T-helper 2 cell (primary cell): ENCODE results near the gene SPATA24.
A peak's percentile ranks its signal among the peaks of the same experiment; 100 is the strongest.
"Not testable (repeated sequence)": the region's sequence is repeated elsewhere in the genome, so short reads cannot be mapped to it uniquely, and the experiment has no call there.

ENCODE experiments used
- DNase-seq, 5 experiments: peaks; one replicate each; pipeline versions ENCODE4 v3.0.0 to v3.0.0-alpha.2; 2012 to 2022

SPATA24 gene

DNA sequence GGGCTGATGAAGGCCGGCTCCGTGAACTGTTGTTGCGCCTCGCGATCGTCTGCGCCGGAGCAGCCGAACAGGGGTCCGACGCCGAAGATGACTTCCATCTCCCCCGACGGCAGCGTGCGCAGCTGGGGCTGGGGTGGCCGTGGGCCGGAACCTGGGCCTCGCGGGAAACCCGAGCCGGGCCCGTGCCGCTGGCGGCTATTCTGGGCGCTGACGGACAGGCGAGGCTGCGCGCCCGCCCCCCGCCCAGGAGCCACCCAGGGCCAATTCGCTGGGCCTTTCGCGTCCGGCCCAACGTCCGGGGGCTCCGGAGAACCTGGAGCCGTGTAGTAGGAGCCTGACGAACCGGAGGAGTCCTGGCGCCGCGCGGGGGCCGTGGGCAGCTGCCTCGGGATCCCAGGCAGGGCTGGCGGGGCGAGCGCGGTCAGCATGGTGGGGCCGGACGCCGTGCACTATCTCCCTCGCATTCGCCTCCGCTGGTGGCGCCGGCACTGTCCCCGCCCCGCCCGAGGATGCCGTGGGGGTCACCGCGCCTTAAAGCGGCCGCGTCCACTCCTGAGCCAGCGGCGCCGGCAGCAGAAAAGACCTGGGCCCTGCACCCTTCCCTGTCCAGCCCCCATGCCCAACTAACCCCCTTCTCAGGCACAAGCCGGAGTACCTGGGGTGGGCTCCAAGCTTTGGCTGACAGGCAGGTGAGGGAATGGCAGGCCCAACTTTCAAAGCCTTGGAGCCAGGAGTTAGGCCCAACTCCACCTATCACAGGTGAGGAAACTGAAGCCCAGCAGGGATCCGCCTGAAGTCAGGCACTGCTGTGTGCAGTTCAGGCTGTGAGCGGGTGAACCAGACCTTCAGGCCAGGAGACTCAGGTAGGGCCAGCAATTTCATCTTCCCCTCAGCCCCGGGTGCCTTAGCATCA, 9.0 kb downstream of the SPATA24 start, which contains the start of gene PROB1:
PROB1 (minus strand) TSS at position 451 of the 913 bp plus-strand sequence; CDS start at position 428, 23 bp downstream.
- no peak for DNase-seq

DNA sequence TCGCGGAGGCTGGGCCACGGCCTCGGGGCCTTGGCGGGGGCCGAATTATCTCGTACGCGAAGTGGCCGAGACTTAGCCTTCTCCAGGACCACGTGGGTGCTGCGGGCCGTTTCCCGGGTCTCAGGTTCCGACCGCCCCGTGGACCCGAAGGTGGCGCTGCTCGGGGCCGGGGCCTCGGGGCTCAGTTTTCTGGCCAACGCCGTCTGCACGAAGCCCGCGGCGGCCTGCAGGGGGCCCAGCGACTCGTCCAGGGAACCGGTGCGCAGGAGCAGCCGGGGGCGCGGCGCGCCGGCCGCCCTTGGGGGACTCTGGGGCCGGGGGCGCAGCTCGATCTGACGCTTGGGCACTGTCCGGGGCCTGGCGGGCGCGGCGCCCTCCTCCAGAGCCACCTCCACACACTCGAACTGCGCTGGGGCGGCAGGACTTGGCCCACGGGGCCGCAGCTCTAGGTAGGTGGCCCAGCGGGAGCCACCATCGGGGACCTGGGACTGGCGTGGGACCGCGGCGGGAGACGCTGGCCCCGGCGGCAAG, 9.7 kb downstream of the SPATA24 start:
- peak in 3 of 5 experiments; percentile 39 to 75 (median 42) for DNase-seq

DNA sequence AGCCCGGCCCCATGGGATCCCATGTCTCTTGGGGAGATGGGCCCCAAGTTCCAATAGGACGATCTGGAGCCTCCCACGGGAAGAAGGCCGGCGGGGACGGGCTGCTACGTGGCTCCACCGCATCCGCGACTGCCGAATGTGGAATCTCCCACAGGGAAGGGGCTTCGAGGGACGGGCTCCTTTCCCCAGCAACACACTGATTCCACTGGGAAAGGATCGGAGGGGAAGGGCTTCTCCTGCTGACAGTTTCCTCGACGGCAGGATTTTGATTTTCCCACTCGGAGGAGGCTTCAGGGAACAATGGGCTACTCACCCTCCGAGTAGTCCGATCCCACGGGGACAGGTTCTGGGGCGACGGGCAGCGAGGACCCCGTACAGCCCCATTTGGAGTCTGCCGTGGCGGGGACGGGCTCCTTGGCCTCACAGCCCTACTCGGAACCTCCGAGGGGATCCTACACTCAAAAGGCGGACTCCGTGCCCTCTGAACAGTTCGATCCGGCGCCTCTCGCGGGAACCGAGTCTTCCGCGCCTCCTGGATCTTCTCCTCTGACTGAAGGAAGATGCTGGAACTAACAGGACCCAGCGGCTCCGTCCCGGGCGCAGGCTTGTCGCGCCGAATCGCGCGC, 10.3 kb downstream of the SPATA24 start:
- no peak for DNase-seq

DNA sequence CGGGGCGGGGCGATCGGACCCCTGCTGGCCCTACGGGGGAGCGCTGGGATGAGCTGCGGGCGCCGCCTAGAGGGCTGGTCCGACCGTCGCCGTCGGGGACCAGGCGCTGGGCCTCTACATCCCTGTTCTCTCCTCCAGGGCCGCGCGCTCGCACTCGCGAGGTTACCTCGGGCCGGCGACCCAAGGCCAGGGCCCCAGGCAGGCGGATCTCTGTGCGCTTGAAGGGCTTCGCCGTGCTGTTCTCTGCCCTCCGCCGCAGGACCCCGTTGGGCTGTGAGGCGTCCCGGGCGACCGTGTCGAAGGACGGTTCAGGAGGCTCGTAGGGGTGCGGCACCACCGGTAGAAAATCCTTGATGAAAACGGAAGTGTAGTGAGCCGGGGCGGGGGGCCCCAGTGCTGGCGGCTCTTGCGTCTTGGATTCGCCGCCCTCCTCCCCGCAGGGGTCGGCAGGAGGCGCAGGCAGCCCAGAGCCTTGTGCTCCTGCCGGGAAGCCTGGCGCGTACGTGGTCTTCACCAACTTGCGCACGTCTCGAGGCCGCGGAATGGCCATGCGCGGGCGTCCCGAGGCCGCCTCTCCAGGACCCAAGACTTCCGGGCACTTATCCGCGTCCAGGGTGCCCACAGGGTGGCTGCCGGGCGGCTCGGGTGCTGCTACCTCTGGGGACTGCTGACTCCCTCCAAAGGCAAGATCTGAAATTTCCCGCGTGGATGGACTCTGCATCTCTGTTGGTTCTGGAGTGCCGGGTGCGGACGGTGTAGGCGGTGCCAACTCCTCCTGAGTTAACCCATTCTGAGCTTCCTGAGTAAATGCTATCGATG, 11.0 kb downstream of the SPATA24 start:
- DNase-seq, result peak; percentile 58 to 91 (median 69)

DNA sequence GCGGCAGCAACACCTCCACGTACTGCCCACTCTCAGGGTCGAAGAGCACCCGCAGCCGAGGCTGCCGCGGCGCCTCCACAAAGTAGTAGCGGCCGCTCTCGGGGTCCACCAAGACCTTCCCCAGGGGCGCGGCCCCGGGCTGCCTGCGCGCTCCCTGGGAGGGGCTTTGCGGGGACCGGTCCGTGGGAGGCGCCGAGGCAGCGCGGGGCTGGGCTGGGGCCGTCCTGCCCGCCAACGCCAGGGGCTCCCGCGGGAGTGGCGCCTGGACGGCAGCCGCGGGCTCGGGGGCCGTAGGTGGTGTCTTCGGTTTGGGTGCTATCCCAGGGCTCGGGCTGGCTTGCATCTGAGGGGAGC, 11.6 kb downstream of the SPATA24 start:
- DNase-seq, result no peak

DNA sequence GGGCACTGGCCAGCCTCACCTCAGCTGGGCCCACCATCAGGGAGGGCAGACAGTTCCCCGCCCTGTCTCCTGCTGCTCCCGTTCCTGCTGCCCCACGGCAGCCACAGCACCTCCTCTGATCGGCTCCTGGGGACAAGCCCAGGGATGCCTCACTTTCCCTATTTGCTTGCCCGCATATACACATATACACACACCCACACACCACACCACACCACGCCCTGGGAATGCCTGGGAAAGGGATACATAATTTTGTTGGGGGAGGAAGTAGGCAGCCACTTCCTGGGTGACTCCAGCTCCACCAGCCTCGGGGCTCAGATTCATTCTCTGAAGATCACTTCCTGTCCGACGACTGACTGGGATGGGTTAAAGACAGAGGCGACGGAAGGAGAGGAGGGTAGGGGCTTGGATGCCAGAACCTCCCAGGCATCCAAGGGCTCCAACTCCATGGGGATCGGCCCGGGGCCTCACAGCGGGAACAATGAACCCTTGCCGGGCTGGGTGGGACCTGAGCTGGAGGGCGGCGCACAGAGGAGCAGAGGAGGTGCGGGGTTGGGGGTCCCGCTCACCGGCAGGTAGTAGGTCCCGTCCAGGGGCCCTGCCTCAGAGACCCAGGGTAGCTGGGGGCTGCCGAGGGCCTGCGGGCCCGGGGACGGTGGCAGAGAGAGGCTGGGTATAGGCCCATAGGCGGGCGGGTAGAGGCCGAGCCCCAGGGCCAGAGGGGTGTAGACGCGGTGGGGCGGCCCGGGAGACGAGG, 12.1 kb downstream of the SPATA24 start:
- peak in 1 of 5 experiments; percentile 71 for DNase-seq

DNA sequence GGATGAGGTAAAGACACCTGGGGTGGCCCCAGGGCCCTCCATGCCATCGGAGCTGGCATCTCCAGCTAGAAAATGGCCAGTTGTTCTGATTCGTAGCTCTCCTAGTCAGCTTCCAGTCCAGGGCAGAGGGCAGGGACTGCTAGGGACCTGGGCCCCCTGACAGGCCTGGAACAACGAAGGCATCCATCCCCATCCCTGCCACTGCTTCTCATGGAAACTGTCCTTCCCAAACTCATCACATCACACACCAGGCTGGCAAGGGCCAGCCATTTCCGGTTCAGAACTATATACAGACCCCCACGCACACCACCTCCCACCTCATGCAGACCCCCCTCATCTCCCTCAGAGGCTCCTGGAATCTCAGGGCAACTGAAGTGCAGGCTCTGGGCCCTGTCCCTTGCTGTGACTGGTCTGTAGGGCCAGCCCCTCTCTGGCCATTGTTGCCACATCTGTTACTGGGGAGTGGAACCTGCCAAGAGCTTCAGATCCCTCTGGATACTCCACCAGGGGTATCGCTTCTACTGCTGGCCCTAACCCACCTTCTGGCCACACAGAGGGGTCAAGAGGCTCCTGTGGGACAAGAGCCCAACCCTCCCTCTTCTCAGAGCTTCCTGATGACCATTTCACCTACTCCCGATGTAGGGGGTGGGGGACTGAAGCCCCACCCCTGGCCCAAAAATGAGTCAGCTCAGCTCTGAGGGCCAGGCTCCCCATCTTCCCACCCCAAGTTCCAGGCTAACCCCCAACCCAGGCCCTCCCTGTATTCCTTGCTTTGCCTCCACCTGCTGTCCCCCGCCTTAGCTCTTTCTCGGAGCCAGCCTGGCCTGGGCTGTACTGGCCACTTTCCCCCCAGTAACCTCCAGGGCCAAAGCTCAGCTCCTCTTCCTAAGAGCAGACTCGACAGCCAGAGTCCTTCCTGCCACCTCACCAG, 13.0 kb downstream of the SPATA24 start:
- no peak for DNase-seq

DNA sequence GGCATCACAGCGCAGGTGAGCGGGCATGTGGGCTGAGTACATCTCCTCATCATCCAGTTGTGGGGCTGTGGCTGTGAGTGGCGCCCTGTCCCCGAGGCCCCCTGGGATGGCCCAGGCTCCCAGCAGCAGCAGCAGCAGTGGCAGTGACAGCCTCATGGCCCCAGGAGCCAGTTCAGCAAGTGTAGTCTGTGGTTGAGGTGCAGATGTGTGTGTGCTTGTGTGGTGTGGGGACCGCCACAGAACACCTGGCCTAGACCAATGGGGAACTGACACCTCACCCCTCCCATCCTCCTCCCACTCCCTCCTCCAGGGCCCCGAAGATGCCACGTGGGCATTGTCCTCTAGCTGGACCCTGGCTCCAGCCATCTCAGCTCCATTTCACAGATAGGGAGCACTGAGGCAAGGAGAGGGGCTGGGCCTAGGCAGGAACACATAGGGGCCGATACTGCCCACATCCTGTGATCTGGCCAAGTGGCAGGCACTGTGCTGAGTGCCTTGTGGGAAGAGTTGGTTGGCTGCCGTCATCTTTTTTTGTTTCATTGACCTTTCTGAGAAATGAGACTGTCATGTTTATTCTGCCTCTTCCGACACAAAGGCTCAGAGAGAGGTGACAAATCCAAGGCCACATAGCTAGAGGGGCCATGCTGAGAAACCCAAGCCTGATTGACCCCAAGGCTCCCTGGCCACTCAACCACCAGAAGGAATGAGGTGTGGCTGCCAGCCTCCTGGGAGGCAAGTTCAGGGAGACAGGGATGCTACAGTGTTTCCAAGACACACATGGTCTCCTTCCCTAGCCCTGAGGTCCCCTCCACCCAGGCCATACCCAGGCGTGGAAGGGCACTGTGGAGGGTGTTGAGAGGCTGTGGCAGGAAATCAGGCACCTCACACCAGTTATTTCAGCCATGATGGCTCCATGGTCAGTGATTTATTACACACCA, 13.9 kb downstream of the SPATA24 start, which contains the start of gene MZB1:
MZB1 (minus strand) TSS at position 213 of the 938 bp plus-strand sequence; CDS start at position 156, 57 bp downstream.
- DNase-seq, result peak in 2 of 5 experiments; percentile 83 to 97

DNA sequence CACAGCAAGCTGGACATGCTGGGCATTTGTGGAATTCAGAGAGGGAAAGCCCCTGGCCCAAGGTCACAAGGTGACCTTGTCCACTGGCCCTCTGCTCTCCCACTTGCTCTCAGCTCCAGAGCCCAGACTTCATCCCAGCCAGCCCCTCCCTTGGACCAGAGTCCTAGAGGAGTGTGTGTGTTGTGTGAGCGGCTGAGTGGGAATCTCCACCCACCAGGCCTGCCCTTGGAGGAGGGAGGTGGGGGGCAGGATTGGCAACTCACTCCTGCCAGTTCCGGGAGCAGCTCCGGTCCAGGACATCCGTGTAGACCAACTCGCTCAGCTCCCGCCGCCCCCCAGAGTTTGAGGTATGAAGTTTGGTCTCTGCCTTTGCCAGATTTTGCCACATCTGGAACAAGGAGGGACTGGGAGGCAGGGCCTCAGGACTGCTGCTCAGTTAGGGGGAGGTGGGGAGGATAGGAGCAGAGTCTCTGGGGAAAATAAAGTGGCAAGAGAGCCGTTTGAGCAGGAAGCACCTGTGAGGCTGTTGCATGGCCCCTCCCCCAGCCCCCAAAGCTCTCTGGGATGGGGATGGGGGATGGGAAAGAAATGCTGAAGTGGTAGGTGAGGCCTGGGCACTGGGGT, 15.6 kb downstream of the SPATA24 start:
- DNase-seq, result no peak

DNA sequence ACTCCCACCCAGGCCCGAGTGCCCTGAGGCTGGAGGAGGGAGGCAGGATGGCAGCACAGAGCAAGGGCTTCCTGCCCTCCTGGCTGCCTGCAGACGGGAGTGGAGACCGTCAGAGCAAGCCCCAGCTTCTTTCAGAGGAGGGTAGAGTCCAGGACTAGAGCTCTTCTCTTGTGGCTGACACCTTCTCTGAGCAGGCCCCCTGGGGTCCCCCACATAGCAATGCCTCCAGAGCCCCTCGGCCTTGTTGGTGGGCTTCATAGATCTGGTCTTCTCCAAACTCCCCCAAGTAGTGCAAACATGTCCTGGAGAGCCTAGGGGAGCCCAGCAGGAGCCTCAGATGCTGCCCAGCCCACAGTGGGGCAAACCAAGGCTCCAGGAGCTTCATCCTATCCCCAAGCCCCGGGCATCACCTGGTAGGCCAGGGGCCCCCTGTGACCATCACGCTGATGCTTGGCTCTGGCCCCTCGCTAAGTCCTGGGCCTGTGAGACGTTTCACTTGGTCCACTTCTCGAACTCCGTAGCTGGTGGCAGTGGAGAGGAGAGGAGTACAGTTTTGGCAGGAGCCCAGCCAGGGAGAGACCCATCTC, 16.2 kb downstream of the SPATA24 start:
- no peak for DNase-seq

DNA sequence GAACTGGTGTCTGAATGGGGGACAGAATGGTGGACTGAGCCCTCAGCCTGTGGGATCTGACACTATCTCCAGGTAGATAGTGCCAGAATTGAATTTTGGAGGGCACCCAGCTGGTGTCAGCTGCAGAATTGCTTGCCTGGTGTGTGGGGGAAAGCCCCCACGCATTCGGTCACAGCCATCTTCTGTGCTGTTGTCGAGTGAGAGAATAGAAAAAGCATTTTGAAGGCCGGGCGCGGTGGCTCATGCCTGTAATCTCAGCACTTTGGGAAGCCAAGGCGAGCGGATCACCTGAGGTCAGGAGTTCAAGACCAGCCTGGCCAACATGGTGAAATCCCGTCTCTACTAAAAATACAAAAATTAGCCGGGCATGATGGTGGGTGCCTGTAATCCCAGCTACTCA, 16.9 kb downstream of the SPATA24 start:
- not testable (repeated sequence) for DNase-seq

DNA sequence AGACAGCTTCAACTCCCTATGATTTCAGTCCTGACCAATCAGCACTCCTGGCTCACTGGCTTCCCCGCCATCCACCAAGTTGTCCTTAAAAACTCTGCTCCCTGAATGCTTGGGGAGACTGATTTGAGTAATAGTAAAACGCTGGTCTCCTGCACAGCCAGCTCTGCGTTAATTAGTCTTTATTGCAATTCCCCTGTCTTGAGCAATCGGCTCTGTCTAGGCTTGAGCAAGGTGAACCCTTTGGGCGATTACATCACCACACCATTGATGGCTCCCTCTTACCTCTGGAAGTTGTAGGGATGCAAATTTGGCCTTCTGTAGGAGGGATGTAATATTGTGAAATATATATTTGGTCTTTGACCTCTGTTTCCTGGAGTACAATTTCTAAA, 17.8 kb downstream of the SPATA24 start:
- no peak for DNase-seq

DNA sequence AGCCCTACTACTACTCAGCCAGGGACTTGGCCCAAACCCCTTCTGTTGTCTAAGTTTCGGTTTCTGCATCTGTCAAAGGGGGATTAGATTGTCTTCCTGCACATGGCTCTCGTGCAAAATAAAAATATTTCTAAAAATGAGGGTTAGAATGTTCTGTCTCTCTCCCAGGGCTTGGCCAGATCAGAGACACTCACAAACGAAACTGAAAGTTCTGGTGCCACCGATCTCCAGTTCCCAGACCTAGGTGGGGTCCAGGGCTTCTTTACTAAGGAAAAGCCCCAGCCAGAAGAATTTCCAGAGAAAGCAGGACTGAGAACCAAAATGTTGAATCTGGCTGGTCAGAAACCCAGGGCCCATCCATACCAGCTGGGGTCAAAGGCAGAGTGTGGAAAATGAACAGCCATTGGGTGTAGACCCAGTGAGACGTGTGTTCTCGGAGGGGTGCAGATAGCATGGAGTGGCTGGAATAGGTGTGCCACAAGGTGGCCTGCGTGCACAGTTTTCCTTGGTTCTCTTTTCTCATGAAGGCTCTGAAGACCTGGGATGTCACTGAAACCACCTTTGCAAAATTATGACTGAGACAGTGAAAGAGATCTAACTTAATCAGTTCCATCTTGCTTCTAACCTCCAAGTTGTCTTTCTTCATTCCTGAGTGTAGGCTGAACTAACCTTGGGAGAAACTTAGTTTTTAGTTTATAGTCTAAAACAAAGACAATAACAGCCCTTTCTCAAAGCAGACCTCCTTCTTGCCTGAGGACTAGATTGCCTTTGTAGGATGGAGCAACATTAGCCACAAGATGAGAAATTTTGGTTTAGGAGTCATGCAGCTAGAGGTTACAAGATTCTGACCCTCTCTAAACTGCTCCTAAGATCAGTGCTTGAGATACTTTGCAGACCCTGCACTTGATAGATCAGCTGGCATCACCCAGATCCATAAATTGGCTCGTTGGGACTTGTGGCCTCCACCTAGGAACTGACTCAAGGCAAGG, 18.5 kb downstream of the SPATA24 start:
- DNase-seq, result peak in 1 of 5 experiments; percentile 56

DNA sequence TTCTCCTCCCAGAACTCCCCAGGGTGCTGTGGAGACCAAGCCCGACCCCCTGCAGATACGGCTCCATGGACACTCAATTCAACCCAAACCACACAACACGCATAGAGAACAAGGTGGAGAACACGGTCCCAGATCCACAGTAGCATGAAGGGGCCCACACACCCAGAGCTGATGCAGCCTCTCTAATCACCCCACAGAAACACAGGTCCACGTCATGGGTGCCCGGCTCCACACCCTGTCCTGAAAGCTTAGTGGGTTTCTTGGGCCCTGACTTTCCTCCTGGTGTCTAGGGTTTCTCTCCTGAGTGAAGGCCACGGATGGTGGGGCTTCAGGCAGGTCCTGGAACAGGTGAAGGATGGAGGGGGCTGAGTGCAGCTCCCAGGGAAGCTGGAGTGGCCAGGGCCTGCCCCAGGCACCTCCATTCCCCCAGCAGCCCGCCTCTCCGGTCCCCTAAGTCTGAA, 19.3 kb downstream of the SPATA24 start:
- no peak for DNase-seq

DNA sequence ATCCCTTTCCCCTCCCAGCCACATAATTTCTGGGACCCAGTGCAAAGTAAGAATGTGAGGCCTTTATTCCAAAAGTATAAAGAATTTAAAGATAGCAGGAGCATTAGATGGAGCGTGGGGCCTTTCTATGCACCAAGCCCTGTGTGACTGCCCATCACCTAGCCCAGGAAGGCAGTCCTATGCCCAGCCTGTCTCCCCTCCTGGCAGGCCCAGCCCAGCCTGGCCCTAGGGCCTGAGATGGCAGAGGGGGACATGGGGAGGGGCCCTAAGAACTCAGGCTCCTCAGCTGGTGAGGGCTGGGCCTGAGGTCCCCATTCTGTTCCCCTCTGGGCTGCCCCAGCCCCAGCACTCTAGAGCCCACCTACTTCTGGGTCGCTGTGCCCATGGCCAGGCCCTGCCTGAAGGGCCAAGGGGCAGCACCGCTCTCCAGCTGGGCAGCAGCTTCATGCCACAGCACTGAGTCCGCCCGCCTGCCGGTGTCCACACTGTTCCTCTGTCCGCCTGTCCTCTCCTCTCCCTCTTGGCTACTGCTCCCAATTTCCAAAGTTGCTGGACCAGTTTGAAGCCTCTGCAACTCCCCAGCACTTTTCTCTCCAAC, 19.8 kb downstream of the SPATA24 start:
- no peak for DNase-seq

DNA sequence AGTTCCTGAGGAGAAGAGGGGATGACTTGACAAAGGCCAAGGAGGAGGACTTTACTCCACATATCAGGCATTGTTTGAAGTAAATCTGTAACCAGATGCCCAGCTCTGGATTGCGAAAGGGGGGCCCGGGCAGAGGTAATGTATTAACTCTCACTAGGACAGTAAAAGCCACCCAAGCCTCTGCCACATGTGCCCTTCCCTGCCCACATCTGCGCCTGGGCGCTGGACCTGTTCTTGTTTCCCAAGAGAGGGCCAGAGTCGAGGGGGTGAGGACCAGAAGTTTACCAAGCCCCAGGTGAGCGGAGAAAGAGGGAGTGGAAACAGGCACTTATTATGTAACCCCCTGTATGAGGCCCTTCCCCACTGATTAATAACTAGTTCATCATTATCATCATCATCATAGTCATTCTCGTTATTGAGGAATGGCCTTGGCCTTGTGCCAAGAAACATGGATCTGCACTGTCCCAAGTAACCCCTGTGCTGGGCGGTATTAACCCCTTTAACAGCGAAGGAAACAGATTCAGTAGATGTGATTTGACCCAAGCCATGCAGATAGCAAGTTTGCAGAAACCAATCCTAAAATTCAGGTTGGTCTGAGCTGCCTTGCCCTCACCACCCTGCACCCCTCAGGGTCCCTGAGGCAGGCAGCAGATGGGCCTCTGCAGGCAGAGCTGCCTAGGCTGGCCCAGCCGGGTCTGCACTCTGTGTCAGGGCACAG, 20.5 kb downstream of the SPATA24 start, which contains the start of gene SLC23A1:
SLC23A1 (minus strand) TSS at position 23 of the 718 bp plus-strand sequence. CDS start 44 bp downstream, outside the sequence.
- no peak for DNase-seq
